Esophagus (tissue), 2 donors: ENCODE data around the gene HNF1B. TPM values are rescaled to one million over a fixed set of nuclear protein-coding genes. Genes with fewer than 3 reads are reported as not detected.

ENCODE experiments used
- H3K27ac ChIP-seq, 2 donors: one replicate each; pipeline ENCODE4 v1.5.1; 2013; ENCODE audit warnings: low read depth in 2 of 2, mild to moderate bottlenecking in 2 of 2, inconsistent platforms in 1 of 2, low read length in 1 of 2, moderate library complexity in 1 of 2
- H3K27me3 ChIP-seq, 2 donors: one replicate each; pipeline ENCODE4 v1.6.1; 2013; ENCODE audit warnings: low read length in 2 of 2, control low read depth in 1 of 2, mild to moderate bottlenecking in 1 of 2; ENCODE audit not compliant: insufficient read depth in 2 of 2, control insufficient read depth in 1 of 2
- H3K36me3 ChIP-seq, 2 donors: one replicate each; pipeline ENCODE4 v1.6.1; 2013; ENCODE audit warnings: low read length in 1 of 2; ENCODE audit not compliant: control insufficient read depth in 2 of 2, insufficient read depth in 2 of 2
- H3K4me1 ChIP-seq, 2 donors: one replicate each; pipeline ENCODE4 v1.6.1; 2013; ENCODE audit warnings: low read length in 1 of 2; ENCODE audit not compliant: control insufficient read depth in 2 of 2, insufficient read depth in 2 of 2
- H3K4me3 ChIP-seq, 2 donors: one replicate each; pipeline ENCODE4 v1.5.1; 2013; ENCODE audit warnings: low read length in 2 of 2, mild to moderate bottlenecking in 2 of 2, low read depth in 1 of 2, moderate library complexity in 1 of 2
- H3K9me3 ChIP-seq, 2 donors: one replicate each; pipeline ENCODE4 v1.6.1; 2013; ENCODE audit warnings: mild to moderate bottlenecking in 2 of 2, low read depth in 1 of 2, low read length in 1 of 2, moderate library complexity in 1 of 2; ENCODE audit not compliant: control insufficient read depth in 2 of 2, insufficient read depth in 1 of 2
- WGBS, 2 donors: extraction: QIAGEN DNeasy Blood & Tissue Kit; methylation state at CpG; one replicate each; pipeline ENCODE4 v1.1.7; 2013; 5-methylcytosine and 5-hydroxymethylcytosine counted together
- polyA plus RNA-seq, 2 donors: library from polyadenylated mRNA; stranded (reverse); fragments of 200-250 nt; gene quantifications; one replicate each; pipeline ENCODE4 v1.2.3, GENCODE V29; 2013
- donor health status: healthy with polysubstance abuse.
- donor health status: Bipolar disorder and iron deficiency.

HNF1B gene, protein sequence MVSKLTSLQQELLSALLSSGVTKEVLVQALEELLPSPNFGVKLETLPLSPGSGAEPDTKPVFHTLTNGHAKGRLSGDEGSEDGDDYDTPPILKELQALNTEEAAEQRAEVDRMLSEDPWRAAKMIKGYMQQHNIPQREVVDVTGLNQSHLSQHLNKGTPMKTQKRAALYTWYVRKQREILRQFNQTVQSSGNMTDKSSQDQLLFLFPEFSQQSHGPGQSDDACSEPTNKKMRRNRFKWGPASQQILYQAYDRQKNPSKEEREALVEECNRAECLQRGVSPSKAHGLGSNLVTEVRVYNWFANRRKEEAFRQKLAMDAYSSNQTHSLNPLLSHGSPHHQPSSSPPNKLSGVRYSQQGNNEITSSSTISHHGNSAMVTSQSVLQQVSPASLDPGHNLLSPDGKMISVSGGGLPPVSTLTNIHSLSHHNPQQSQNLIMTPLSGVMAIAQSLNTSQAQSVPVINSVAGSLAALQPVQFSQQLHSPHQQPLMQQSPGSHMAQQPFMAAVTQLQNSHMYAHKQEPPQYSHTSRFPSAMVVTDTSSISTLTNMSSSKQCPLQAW
- polyA plus RNA-seq: under 1 TPM in 1 of 2 donors, not detected in 1; 0.01 TPM

DNA sequence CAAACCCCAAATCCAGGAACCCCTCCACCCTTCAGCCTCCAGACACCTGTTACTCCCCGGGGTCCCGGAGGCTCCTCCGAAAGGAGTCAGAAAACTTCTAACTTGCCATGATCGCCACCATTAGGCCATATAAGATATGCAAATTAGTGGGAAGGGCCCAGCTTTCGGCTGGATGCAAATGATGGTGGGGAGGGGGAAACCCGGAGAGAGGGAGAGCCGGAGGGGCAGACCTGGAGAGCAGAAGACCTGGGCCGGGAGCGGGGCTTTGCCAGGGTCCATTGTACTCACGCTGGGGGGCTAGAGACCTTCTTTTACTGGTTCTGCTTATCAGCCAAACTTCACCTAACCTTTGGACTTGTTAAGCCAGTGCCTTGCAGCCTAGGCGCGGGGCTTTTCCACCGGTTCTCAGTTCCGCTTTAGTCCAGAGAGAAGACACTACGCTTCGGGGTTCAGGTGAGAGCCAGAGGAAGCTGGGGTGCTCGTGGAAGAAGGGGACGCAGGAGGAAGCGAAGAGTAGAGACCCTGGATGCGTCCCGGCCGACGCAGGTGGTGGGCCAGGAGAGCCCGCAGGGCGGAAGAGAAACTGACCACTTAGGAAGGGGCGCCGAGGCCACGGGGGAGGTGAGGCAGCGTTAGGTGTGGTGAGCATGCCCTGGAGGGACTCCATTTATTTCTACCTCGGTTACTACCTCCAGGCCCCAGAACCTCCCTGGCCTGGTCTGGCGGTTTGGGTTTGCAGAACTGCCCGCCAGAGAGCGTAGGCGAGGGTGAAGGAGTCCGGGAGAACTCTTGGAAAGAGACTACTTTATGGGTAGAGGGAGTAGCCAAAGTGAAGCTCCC, at the start of gene HNF1B:
TSS of gene HNF1B (minus strand) at position 99 of the 840 bp plus-strand sequence. CDS start 175 bp downstream, outside the sequence.
- no peaks in the 10 kb centered on the region for H3K36me3 ChIP-seq
- no peaks in the 10 kb centered on the region for H3K9me3 ChIP-seq
- H3K4me3 ChIP-seq: peak within 1 kb of the TSS in 1 of 2 donors; percentile 43
- peaks cover 11 to 35% of the 10 kb centered on the region in 2 donors for H3K27me3 ChIP-seq
- no peak within 1 kb of the TSS for H3K27ac ChIP-seq
- 18 to 23% methylated on average over 35 of the region's 35 CpGs for WGBS, 2 donors
- peaks cover 7 to 13% of the 10 kb centered on the region in 2 donors for H3K4me1 ChIP-seq

GRCh38 chr17:37792787-37793186, 47.9 kb upstream of the HNF1B start:
- Histone ChIP-seq H3K9me3 (no peaks in the 10 kb centered on the region), H3K4me1 (no peaks in the 10 kb centered on the region), H3K4me3 (no peak overlapping the region), H3K36me3 (no peaks in the 10 kb centered on the region), H3K27ac (no peak overlapping the region), H3K27me3 (peaks cover 0 to 3% of the 10 kb centered on the region in 2 donors)
- 54 to 64% methylated on average over 2 of the region's 2 CpGs for WGBS, 2 donors

- no peaks in the 10 kb centered on the region for H3K9me3 ChIP-seq
- no peaks in the 10 kb centered on the region for H3K4me1 ChIP-seq
- H3K27me3 ChIP-seq: peaks cover 0 to 3% of the 10 kb centered on the region in 2 donors
- H3K4me3 ChIP-seq: no peak overlapping the region
- H3K36me3 ChIP-seq: no peaks in the 10 kb centered on the region
- WGBS, 2 donors: 65 to 69% methylated on average over 19 of the region's 19 CpGs
- H3K27ac ChIP-seq: no peak overlapping the region
Observed at GRCh38 chr17:37791447-37792399, 46.9 kb upstream of the HNF1B start.

DNA sequence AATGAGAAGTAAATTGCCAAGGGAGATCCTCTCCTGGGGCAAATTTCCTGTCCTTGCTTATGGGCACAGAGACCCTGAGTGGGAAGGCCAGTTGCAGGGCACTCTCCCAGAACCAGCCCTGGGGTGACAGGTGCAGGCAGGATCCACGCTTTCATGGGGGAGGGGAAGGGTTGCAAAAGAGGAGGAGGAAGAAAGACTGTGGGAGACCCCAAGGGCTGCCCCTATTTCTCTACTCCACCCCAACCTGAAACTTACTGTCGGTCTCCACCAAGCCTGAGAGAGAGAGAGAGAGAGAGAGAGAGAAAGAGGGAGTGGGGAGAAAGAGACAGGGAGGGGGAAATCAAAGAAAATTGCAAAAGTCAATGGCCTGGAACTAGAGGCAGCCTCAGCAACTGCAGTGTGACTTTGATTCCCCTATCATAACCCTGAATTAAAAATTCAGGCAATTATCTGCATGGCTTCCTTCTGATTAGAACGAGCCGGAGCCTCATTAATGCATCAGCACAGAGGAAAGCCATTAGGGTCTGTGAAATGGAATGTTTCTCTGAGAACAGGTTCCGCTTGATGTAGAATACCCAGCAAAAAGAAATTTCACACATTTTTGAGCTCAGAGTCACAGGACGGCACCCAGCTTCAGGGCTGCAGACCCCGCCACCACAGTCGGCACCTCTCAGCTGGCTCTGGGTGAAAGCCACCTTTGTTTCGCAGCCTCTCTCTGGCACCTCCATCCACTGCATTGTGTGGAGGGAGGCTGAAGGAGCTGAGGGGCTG, 45.1 kb upstream of the HNF1B start:
- H3K36me3 ChIP-seq: no peaks in the 10 kb centered on the region
- WGBS, 2 donors: 81 to 82% methylated on average over 9 of the region's 9 CpGs
- H3K27ac ChIP-seq: no peak overlapping the region
- H3K4me3 ChIP-seq: no peak overlapping the region
- peaks cover 0 to 3% of the 10 kb centered on the region in 2 donors for H3K27me3 ChIP-seq
- H3K9me3 ChIP-seq: no peaks in the 10 kb centered on the region
- H3K4me1 ChIP-seq: no peaks in the 10 kb centered on the region

DNA sequence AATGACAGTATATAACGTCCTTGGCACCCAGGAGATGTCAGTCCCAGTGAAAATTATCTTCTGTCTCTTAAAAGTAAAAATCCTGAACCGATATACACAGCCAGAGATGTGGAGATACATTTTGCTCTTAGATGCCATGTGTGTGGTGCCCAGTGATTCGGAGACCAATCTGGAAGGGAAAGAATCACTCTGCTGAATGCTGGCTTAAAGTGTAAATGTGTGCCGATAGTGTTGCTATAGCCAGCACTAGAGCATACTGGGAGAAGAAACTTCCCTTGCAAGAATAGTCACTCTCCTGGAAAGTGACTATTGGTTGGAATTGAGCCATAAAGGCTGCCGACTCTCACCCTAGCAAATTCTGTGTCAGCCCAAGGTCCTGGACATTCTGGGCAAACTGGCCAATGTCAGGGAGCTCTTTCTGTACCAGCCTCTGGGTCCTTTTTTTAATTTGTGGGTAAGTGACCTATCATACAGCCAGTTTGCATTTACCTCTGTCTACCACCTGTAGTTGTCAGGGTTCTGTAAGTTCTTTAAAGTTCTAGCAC, 44.2 kb upstream of the HNF1B start:
- no peaks in the 10 kb centered on the region for H3K4me1 ChIP-seq
- 42 to 57% methylated on average over 5 of the region's 5 CpGs for WGBS, 2 donors
- H3K27me3 ChIP-seq: peaks cover 0 to 3% of the 10 kb centered on the region in 2 donors
- H3K4me3 ChIP-seq: no peak overlapping the region
- no peaks in the 10 kb centered on the region for H3K9me3 ChIP-seq
- H3K36me3 ChIP-seq: no peaks in the 10 kb centered on the region
- no peak overlapping the region for H3K27ac ChIP-seq

DNA sequence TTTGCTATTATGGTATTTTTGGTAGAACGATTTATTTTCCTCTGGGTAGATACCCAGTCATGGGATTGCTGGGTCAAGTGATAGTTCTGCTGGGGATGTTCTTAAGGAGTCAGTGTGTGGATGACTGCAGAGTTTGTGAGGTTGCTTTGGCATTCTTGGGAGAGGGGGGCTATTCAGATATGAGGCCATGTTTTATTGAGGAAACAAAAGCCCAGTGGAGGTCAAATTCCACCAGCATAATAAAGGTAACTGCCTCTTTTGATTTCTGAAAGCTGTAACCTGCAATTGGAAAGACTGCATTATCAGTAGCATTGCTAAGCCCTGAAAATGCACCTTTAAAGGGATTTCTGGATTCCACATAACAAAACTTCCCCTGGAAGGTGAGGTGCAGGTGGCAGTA, 43.7 kb upstream of the HNF1B start:
- no peaks in the 10 kb centered on the region for H3K9me3 ChIP-seq
- WGBS, 2 donors: 88 to 94% methylated on average over 1 of the region's 1 CpG
- H3K4me3 ChIP-seq: no peak overlapping the region
- H3K36me3 ChIP-seq: no peaks in the 10 kb centered on the region
- H3K27me3 ChIP-seq: peaks cover 0 to 3% of the 10 kb centered on the region in 2 donors
- no peak overlapping the region for H3K27ac ChIP-seq
- no peaks in the 10 kb centered on the region for H3K4me1 ChIP-seq

DNA sequence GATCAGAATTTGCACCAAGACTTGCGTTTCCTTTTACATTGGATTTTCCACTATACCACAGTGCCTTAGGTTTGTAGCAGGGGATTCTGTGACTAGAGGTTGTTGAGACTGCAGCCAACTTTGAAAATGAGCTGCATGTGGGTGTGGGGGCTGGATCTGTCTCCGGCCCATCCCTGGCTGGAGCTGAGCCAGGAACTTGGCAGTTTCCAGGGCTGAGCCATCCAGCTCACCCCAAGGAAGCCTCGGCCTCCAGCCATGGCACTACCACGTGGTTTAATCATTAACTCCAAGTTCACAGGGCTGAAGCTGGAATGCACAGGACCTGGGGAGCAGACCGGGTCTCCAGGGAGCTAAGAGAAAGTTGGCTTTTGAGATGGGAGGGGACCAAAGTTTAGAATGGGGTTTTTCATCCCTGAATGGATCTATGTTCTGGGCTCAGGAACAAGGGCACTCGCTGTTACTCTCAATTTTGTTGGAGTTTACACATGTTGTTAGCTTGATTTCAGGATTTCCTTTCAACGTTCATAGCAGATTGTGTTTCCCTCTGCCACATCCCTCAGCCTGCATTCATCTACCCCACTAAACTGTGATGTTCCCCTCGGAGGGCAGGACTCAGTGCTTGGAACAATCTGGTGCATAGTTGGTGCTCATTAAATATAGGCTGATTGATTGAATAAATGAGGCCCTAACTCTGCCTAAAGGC, 42.3 kb upstream of the HNF1B start:
- Histone ChIP-seq H3K4me3 (no peak overlapping the region), H3K36me3 (no peaks in the 10 kb centered on the region), H3K27ac (no peak overlapping the region), H3K27me3 (peaks cover 0 to 3% of the 10 kb centered on the region in 2 donors), H3K4me1 (no peaks in the 10 kb centered on the region), H3K9me3 (no peaks in the 10 kb centered on the region)
- 33 to 36% methylated on average over 8 of the region's 8 CpGs for WGBS, 2 donors

DNA sequence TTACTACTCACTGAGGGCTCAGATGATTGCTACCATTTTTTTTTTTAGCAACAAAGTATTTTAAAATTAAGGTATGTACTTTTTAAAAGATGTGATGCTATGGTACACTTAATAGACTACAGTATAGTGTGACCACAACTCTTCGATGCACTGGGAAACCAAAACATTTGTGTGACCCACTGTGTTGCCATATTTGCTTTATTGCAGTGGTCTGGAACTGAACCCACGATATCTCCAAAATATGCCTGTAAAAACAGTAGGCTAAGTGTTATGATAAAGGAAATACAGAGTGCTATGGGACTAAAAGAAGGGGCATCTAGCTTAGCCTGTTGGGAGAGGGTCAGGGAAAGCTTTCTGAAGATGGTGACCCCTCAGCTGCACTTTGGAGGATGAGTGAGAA, 41.6 kb upstream of the HNF1B start:
- peaks cover 0 to 3% of the 10 kb centered on the region in 2 donors for H3K27me3 ChIP-seq
- 84 to 88% methylated on average over 2 of the region's 2 CpGs for WGBS, 2 donors

More for the DNA sequence above, 41.6 kb upstream of the HNF1B start:
- H3K36me3 ChIP-seq: no peaks in the 10 kb centered on the region
- no peaks in the 10 kb centered on the region for H3K4me1 ChIP-seq
- no peaks in the 10 kb centered on the region for H3K9me3 ChIP-seq
- no peak overlapping the region for H3K4me3 ChIP-seq
- H3K27ac ChIP-seq: no peak overlapping the region
